Purkinje cell (primary cell): ENCODE data around the gene TMEM106A. TPM values are rescaled to one million over a fixed set of nuclear protein-coding genes. Genes with fewer than 3 reads are reported as not detected.

ENCODE experiments used
- polyA plus RNA-seq: library from polyadenylated mRNA; unstranded; fragments of >200 nt; fragmentation: Nextera tagmentation; gene quantifications from 2 replicates; pipeline ENCODE4 v1.2.1, GENCODE V29; 2014

Gene TMEM106A, protein sequence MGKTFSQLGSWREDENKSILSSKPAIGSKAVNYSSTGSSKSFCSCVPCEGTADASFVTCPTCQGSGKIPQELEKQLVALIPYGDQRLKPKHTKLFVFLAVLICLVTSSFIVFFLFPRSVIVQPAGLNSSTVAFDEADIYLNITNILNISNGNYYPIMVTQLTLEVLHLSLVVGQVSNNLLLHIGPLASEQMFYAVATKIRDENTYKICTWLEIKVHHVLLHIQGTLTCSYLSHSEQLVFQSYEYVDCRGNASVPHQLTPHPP
- not detected in 2 replicates for polyA plus RNA-seq

DNA sequence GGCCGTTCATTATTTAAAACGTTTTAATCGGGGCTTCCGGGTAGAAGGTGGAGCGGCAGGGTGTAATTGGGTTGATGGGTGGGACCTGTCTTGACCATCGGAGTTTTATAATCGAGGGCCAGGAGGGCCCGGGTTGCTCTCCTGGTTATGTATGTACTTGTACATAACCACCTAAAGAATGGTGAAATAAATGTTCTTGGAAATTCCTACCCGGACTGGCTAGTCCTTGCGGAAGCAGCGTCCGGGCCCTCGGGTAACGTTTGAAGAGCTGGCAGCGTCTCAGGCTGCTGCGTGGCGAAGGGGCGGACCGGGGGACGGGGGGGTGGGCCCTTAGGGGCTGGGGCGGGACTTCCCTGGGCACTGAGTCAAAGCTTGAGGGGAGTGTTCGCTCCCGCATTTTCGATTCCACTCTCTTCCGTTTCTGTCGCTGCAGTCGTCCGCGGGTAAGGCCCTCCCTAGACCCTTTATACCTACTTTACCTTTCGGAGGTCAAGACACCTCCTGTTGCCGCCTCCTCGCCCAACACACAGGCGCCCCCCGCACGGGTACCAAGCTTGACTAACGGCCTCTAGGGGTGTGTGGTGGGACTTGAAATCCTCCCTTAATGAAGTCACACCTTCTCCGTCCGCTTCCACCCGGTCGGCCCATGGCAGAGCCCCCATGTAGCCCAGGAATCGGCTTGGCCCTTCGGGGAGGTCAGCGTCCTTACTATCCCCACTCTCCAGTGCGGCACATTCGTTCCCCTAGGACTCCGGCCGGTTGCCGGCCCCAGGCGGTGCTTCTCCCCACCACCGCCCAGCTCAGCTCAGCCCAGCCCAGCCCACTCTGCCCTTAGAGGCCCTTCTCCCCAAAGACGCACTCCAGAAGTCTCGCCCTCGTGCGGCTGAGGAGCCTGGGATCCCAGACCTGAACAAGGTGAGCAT lies at the start of gene TMEM106A:
TSS of gene TMEM106A (plus strand) at position 396 of the 923 bp plus-strand sequence. CDS start 1,167 bp downstream, outside the sequence.

DNA sequence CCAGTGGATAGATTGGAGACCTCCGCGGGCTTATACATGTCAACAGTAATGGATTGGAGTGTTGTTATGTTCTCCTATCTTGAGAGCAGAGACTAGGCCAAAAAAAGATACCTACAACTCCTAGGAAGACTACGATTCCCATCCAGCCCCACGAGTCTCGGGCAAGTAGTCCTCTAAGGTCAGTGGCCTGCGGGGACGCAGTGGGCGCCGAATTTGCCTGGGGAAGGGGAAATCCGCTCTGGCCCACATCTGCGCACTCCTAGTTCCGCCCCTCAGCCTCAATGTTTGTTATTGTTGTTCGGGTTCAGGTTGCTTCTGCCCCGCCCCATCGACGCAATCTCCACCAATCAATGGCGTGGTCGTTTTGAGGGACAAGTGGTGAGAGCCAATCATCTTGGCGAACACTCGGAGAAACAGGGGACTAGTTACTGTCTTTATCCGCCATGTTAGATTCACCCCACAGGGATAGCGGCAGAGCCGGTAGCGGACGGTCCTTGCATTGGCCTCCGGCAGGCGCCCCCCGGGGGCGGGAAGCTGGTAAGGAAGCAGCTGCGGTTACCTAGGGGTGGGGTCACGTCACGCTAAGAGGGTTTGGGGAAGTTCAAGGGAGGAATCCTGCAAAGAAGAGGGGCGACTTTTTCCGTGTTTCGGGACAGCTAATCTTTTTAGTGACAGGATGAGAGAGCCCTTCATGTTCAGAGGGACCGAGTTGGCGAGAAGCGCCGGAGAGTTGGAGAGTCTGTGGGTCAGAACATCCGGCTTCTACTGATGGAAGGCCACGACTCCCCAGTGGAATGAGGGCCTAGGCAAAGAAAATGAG lies 40.7 kb upstream of the TMEM106A start, which contains the start of gene NBR1:
TSS of gene NBR1 (plus strand) at position 449 of the 820 bp plus-strand sequence. CDS start 4,586 bp downstream, outside the sequence.

DNA sequence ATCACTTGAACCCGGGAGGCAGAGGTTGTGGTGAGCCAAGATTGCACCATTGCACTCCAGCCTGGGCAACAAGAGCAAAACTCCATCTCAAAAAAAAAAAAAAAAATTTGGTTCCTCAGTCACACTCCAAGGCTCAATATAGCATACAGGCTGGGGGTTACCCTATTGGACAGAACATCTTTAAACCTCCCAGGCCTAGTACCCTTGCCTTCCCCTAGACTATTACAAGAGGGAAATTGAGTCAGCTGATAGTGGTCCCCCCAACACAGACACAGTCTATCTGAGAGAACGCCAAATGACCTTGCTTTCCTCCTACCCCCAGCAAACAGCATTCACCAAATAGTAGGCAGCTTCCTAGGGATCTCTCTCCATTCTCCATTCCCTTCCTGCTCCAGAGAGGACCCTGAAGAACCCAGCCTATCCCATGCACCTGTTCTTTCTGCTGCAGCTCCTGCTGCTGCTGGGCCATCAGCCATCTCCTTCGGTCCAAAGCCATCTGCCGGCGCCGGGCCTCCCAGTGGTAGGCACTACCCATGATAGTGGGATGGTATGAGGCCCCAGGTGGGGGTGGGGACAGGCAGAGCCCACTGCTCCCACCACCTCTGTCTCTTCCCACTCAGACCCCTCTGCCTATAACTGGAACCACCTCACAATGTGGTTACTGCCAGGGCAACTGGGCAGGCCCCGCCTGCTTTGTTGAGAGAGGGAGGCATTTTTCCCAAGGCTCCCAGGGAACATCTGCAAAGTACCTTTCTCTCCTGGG lies 16.5 kb downstream of the TMEM106A start, which contains the start of gene CCDC200:
TSS of gene CCDC200 (minus strand) at position 604 of the 763 bp plus-strand sequence. CDS start at position 535, 69 bp downstream.

DNA sequence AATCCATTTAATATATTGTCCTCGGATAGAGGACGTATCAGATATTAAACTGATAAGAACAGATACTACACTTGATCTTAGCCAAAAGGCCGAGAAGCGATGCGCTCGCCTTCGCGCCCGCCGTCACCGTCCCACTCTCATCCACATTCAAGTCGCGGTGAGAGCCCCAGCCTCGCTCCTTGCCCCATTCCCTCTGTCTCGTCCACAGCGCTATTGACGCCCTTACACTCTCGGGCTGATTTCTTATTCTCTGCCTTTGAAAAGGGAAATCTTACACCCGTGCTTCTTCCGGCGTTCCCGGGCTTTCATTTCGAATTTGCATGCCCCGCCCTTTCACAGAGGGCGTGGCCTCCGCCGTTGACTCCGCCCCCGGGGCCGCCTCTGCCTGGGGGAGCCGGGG lies 22.2 kb downstream of the TMEM106A start, which contains the start of gene RNU2-1:
TSS of gene RNU2-1 (minus strand) at position 101 of the 400 bp plus-strand sequence.

Other genes starting within 250 kb of the TMEM106A start
- gene AARSD1, start 247.4 kb upstream of the TMEM106A start, polyA plus RNA-seq = 51.6 and 63.8 TPM in 2 replicates
- 0.23 TPM in 1 of 2 replicates, not detected in the other for gene PTGES3L, start 231.8 kb upstream of the TMEM106A start, polyA plus RNA-seq
- 13.3 and 14.2 TPM in 2 replicates for gene RUNDC1, start 231.3 kb upstream of the TMEM106A start, polyA plus RNA-seq
- gene RPL27, start 213.5 kb upstream of the TMEM106A start, polyA plus RNA-seq = 857 and 976 TPM in 2 replicates
- gene IFI35, start 205.1 kb upstream of the TMEM106A start, polyA plus RNA-seq = not detected in 2 replicates
- gene VAT1, start 189.5 kb upstream of the TMEM106A start, polyA plus RNA-seq = 5.5 and 6.8 TPM in 2 replicates
- 3.3 and 5.0 TPM in 2 replicates for gene RND2, start 186.6 kb upstream of the TMEM106A start, polyA plus RNA-seq
- gene BRCA1, start 86.5 kb upstream of the TMEM106A start, polyA plus RNA-seq = 4.7 and 6.9 TPM in 2 replicates
- gene NBR1, start 40.7 kb upstream of the TMEM106A start, polyA plus RNA-seq = 33.8 and 42.9 TPM in 2 replicates
- not detected in 2 replicates for gene CCDC200, start 16.7 kb downstream of the TMEM106A start, polyA plus RNA-seq
- not detected in 2 replicates for gene RNU2-1, start 22.1 kb downstream of the TMEM106A start, polyA plus RNA-seq
- 0.69 and 3.1 TPM in 2 replicates for gene ARL4D, start 187.1 kb downstream of the TMEM106A start, polyA plus RNA-seq